K562 (cell line): ENCODE data around the gene HNRNPA2B1. TPM values are rescaled to one million over a fixed set of nuclear protein-coding genes. Genes with fewer than 3 reads are reported as not detected.
A peak's percentile ranks its signal among the peaks of the same experiment; 100 is the strongest.

Source experiments
- ARHGAP35 ChIP-seq: fragments of 450-650 bp; IDR thresholded peaks from 2 replicates; pipeline ENCODE4 v1.6.1; 2018; ENCODE audit not compliant: partially characterized antibody
- CAMTA2 ChIP-seq: fragments of 250-450 bp; sonication (Bioruptor Pico); conservative IDR thresholded peaks from 2 replicates; pipeline ENCODE4 v1.5.1; 2022
- GABPA ChIP-seq: fragments of 200-800 bp; sonication (Bioruptor generic); conservative IDR thresholded peaks from 2 replicates; pipeline ENCODE4 v1.6.1; 2016; ENCODE audit warnings: low read depth, missing genetic modification characterization, missing compliant biosample characterization
- KDM2B ChIP-seq: fragments of 250-450 bp; sonication (Bioruptor Pico); IDR thresholded peaks from 2 replicates; pipeline ENCODE4 v1.8.0; 2021; ENCODE audit warnings: mild to moderate bottlenecking, moderate library complexity
- KHSRP ChIP-seq: fragments of 450-650 bp; IDR thresholded peaks from 2 replicates; pipeline ENCODE4 v1.6.1; 2017
- MAFF ChIP-seq: IDR thresholded peaks from 2 replicates; pipeline ENCODE4 v1.6.1; 2012; ENCODE audit warnings: low read length, improper control_type of control experiment
- NFXL1 ChIP-seq: fragments of 450-650 bp; formaldehyde crosslinking; IDR thresholded peaks from 2 replicates; pipeline ENCODE4 v1.4.0; 2021; ENCODE audit warnings: mild to moderate bottlenecking
- PHB2 ChIP-seq: fragments of 450-650 bp; IDR thresholded peaks from 2 replicates; pipeline ENCODE4 v1.6.1; 2017; ENCODE audit warnings: low read depth
- PTBP1 ChIP-seq: fragments of 200-400 bp; formaldehyde crosslinking; IDR thresholded peaks from 2 replicates; pipeline ENCODE4 v1.6.1; 2017; ENCODE audit warnings: low read depth, low read length
- SOX6 ChIP-seq: fragments of 450-650 bp; IDR thresholded peaks from 2 replicates; pipeline ENCODE4 v1.6.1; 2014; ENCODE audit warnings: mild to moderate bottlenecking
- SREBF2 ChIP-seq: sonication (generic); formaldehyde crosslinking; IDR thresholded peaks from 2 replicates; pipeline ENCODE4 v1.4.0; 2020; ENCODE audit warnings: mild to moderate bottlenecking, missing genetic modification reagents
- TAF15 ChIP-seq: fragments of 200-400 bp; formaldehyde crosslinking; IDR thresholded peaks from 2 replicates; pipeline ENCODE4 v1.6.1; 2017; ENCODE audit warnings: mild to moderate bottlenecking, low read depth, low read length, moderate library complexity
- TCF7L2 ChIP-seq: fragments of 150-350 bp; IDR thresholded peaks from 2 replicates; pipeline ENCODE4 v1.6.1; 2016; ENCODE audit warnings: low read depth, mild to moderate bottlenecking, low read length, moderate library complexity
- TFAM ChIP-seq: fragments of 250-450 bp; sonication (Bioruptor Pico); conservative IDR thresholded peaks from 2 replicates; pipeline ENCODE4 v1.5.0; 2021; ENCODE audit warnings: mild to moderate bottlenecking, moderate library complexity
- ZFX ChIP-seq: sonication (generic); formaldehyde crosslinking; IDR thresholded peaks from 2 replicates; pipeline ENCODE4 v1.8.0; 2022; ENCODE audit warnings: mild to moderate bottlenecking, missing genetic modification reagents, moderate library complexity
- ZNF311 ChIP-seq: fragments of 250-450 bp; sonication (Bioruptor Pico); IDR thresholded peaks from 2 replicates; pipeline ENCODE4 v1.4.0; 2020; ENCODE audit warnings: mild to moderate bottlenecking, moderate library complexity
- ZNF583 ChIP-seq: fragments of 250-450 bp; sonication (Bioruptor Pico); IDR thresholded peaks from 2 replicates; pipeline ENCODE4 v1.4.0; 2020
- polyA plus RNA-seq, 8 experiments: library from polyadenylated mRNA; depleted of rRNA in 4 of 8; stranded (reverse) in 5 of 8; unstranded in 3 of 8; fragments of >200 nt; fragmentation: Nextera tagmentation in 2 of 8; fragmentation: Illumina TruSeq in 1 of 8; extraction: Ambion mirVana in 2 of 8; extraction: Trizol in 1 of 8; gene quantifications; 2 replicates each; pipeline versions ENCODE4 v1.2.1 to v1.2.3, GENCODE V29; 2011 to 2014; ENCODE audit warnings: inconsistent platforms in 1 of 8, missing spikeins in 1 of 8
- total RNA-seq, 7 experiments: library from RNA; depleted of rRNA in 6 of 7; stranded (reverse); fragments of >200 nt in 6 of 7; fragmentation: Illumina TruSeq in 2 of 7; extraction: Trizol in 2 of 7; gene quantifications; 2 replicates each; pipeline versions ENCODE4 v1.2.1 to v1.2.3, GENCODE V29; 2011 to 2021; ENCODE audit warnings: low replicate concordance in 1 of 7
- TF ChIP-seq, protein P1 (sequence below): sonication (generic); formaldehyde crosslinking; IDR thresholded peaks from 2 replicates; pipeline ENCODE4 v1.8.1; 2023; ENCODE audit warnings: missing genetic modification reagents, mild to moderate bottlenecking, borderline replicate concordance
- TF ChIP-seq, protein P2 (sequence below): fragments of 450-650 bp; IDR thresholded peaks from one replicate; pipeline ENCODE4 v1.6.1; 2018; ENCODE audit warnings: mild to moderate bottlenecking, moderate library complexity; ENCODE audit not compliant: partially characterized antibody
- TF ChIP-seq, protein P3 (sequence below): IDR thresholded peaks from 3 replicates; pipeline ENCODE4 v1.6.1; 2011; ENCODE audit warnings: borderline replicate concordance, mild to moderate bottlenecking, moderate library complexity; ENCODE audit not compliant: insufficient read length; ENCODE audit errors: extremely low read depth
- TF ChIP-seq, protein P4 (sequence below): fragments of 450-650 bp; IDR thresholded peaks from 2 replicates; pipeline ENCODE4 v1.6.1; 2016; ENCODE audit warnings: antibody characterized with exemption

Gene HNRNPA2B1
- total and polyA plus RNA-seq, 9 of the 15 experiments (the other 6 are each of a cell fraction or from before 2014, with no cell fraction given): 630 to 1,989 (median 865) TPM

DNA sequence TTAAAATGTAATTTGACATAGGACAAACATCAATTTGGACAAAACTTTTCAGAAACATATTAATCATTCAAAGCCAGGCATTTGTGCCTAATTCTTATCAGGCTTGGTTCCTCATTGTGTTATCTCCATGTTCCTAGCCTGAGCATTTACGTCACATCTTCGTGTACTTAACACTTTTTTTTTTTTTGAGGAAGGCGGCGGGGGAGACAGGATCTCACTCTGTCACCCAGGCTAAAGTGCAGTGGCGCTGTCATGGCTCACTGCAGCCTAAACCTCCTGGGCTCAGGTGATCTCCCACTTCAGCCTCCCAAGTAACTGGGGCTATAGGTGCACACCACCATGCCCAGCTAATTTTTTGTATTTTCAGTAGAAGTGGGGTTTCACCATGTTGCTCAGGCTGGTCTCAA lies 19.8 kb downstream of the HNRNPA2B1 start (continued):
- TF ChIP-seq, protein P1, sequence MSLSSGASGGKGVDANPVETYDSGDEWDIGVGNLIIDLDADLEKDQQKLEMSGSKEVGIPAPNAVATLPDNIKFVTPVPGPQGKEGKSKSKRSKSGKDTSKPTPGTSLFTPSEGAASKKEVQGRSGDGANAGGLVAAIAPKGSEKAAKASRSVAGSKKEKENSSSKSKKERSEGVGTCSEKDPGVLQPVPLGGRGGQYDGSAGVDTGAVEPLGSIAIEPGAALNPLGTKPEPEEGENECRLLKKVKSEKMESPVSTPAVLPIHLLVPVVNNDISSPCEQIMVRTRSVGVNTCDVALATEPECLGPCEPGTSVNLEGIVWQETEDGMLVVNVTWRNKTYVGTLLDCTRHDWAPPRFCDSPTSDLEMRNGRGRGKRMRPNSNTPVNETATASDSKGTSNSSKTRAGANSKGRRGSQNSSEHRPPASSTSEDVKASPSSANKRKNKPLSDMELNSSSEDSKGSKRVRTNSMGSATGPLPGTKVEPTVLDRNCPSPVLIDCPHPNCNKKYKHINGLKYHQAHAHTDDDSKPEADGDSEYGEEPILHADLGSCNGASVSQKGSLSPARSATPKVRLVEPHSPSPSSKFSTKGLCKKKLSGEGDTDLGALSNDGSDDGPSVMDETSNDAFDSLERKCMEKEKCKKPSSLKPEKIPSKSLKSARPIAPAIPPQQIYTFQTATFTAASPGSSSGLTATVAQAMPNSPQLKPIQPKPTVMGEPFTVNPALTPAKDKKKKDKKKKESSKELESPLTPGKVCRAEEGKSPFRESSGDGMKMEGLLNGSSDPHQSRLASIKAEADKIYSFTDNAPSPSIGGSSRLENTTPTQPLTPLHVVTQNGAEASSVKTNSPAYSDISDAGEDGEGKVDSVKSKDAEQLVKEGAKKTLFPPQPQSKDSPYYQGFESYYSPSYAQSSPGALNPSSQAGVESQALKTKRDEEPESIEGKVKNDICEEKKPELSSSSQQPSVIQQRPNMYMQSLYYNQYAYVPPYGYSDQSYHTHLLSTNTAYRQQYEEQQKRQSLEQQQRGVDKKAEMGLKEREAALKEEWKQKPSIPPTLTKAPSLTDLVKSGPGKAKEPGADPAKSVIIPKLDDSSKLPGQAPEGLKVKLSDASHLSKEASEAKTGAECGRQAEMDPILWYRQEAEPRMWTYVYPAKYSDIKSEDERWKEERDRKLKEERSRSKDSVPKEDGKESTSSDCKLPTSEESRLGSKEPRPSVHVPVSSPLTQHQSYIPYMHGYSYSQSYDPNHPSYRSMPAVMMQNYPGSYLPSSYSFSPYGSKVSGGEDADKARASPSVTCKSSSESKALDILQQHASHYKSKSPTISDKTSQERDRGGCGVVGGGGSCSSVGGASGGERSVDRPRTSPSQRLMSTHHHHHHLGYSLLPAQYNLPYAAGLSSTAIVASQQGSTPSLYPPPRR (CRISPR knock-in tag): no peak
- TF ChIP-seq CAMTA2 (CRISPR knock-in tag) (no peak), PHB2 (peak; percentile 35; the same call in 1 of the 2 replicates), KHSRP (peak; percentile 71), MAFF (peak; percentile 1; the same call in 1 of the 2 replicates), ZNF583 (no peak), SOX6 (peak; percentile 75), TCF7L2 (no peak), SREBF2 (CRISPR knock-in tag) (no peak), ARHGAP35 (no peak), ZFX (CRISPR knock-in tag) (no peak), PTBP1 (no peak), TFAM (no peak), NFXL1 (CRISPR knock-in tag) (no peak), GABPA (tag) (0 out of 2 replicates have a peak, but pooled peaks have one; percentile 17), ZNF311 (CRISPR knock-in tag) (no peak), KDM2B (CRISPR knock-in tag) (no peak), TAF15 (no peak)
- TF ChIP-seq, protein P2, sequence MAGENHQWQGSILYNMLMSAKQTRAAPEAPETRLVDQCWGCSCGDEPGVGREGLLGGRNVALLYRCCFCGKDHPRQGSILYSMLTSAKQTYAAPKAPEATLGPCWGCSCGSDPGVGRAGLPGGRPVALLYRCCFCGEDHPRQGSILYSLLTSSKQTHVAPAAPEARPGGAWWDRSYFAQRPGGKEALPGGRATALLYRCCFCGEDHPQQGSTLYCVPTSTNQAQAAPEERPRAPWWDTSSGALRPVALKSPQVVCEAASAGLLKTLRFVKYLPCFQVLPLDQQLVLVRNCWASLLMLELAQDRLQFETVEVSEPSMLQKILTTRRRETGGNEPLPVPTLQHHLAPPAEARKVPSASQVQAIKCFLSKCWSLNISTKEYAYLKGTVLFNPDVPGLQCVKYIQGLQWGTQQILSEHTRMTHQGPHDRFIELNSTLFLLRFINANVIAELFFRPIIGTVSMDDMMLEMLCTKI: no peak
- TF ChIP-seq, protein P3, sequence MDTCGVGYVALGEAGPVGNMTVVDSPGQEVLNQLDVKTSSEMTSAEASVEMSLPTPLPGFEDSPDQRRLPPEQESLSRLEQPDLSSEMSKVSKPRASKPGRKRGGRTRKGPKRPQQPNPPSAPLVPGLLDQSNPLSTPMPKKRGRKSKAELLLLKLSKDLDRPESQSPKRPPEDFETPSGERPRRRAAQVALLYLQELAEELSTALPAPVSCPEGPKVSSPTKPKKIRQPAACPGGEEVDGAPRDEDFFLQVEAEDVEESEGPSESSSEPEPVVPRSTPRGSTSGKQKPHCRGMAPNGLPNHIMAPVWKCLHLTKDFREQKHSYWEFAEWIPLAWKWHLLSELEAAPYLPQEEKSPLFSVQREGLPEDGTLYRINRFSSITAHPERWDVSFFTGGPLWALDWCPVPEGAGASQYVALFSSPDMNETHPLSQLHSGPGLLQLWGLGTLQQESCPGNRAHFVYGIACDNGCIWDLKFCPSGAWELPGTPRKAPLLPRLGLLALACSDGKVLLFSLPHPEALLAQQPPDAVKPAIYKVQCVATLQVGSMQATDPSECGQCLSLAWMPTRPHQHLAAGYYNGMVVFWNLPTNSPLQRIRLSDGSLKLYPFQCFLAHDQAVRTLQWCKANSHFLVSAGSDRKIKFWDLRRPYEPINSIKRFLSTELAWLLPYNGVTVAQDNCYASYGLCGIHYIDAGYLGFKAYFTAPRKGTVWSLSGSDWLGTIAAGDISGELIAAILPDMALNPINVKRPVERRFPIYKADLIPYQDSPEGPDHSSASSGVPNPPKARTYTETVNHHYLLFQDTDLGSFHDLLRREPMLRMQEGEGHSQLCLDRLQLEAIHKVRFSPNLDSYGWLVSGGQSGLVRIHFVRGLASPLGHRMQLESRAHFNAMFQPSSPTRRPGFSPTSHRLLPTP: no peak
- TF ChIP-seq, protein P4, sequence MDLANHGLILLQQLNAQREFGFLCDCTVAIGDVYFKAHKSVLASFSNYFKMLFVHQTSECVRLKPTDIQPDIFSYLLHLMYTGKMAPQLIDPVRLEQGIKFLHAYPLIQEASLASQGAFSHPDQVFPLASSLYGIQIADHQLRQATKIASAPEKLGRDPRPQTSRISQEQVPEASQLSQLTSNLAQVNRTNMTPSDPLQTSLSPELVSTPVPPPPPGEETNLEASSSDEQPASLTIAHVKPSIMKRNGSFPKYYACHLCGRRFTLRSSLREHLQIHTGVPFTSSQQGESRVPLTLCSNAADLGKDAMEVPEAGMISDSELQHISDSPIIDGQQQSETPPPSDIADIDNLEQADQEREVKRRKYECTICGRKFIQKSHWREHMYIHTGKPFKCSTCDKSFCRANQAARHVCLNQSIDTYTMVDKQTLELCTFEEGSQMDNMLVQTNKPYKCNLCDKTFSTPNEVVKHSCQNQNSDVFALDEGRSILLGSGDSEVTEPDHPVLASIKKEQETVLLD: peak; percentile 57; the same call in 1 of the 2 replicates
